ENCODE results near the gene FOS. TPM values are rescaled to one million over a fixed set of nuclear protein-coding genes. Genes with fewer than 3 reads are reported as not detected.
A peak's percentile ranks its signal among the peaks of the same experiment; 100 is the strongest.

FOS gene
- total and polyA plus RNA-seq, 12 donors, result 9.3 to 173 (median 53.2) TPM

DNA sequence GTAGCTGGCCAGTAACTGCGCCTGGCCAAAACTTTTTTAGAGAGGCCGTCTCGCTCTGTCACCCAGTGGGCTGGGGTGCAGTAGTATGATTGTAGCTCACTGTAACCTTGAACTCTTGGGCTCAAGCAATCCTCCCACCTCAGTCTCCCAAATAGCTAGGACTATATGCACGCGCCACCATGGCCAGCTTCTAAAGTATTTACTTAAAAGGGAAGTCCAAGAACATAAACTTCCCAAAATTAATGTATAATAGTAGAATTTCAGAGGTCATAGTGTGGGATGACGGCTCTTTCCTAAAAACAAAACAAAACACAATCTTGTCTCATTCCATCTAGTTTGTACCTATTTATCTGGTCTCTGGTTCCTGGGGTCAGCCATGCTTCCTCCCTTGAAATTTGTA is 42.2 kb upstream of the FOS start:
- H3K9me3 ChIP-seq, result peaks cover 0 to 6% (median 0%) of the 10 kb centered on the region in 11 donors
- no peak overlapping the region for H3K4me3 ChIP-seq
- peak overlapping the region; percentile 80 to 96 (median 86) for H3K27ac ChIP-seq
- no peak for ATAC-seq
- no peak for DNase-seq
- H3K27me3 ChIP-seq, result no peaks in the 10 kb centered on the region
- H3K36me3 ChIP-seq, result no peaks in the 10 kb centered on the region
- intact Hi-C loops (cut with DNase I), result loop anchor here in 6 of 10 donors (5.0 to 10.0 kb wide), 5 partner anchors 52 to 92 kb away; no protein-coding TSS in a partner anchor
- whole genome bisulfite sequencing, 2 donors, result 88 to 95% methylated on average over 6 of the region's 6 CpGs
- peaks cover 9 to 67% (median 34%) of the 10 kb centered on the region in 9 donors for H3K4me1 ChIP-seq
- TF ChIP-seq, protein P1, sequence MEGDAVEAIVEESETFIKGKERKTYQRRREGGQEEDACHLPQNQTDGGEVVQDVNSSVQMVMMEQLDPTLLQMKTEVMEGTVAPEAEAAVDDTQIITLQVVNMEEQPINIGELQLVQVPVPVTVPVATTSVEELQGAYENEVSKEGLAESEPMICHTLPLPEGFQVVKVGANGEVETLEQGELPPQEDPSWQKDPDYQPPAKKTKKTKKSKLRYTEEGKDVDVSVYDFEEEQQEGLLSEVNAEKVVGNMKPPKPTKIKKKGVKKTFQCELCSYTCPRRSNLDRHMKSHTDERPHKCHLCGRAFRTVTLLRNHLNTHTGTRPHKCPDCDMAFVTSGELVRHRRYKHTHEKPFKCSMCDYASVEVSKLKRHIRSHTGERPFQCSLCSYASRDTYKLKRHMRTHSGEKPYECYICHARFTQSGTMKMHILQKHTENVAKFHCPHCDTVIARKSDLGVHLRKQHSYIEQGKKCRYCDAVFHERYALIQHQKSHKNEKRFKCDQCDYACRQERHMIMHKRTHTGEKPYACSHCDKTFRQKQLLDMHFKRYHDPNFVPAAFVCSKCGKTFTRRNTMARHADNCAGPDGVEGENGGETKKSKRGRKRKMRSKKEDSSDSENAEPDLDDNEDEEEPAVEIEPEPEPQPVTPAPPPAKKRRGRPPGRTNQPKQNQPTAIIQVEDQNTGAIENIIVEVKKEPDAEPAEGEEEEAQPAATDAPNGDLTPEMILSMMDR (IDR thresholded peaks at IDR 0.05), result no peak

DNA sequence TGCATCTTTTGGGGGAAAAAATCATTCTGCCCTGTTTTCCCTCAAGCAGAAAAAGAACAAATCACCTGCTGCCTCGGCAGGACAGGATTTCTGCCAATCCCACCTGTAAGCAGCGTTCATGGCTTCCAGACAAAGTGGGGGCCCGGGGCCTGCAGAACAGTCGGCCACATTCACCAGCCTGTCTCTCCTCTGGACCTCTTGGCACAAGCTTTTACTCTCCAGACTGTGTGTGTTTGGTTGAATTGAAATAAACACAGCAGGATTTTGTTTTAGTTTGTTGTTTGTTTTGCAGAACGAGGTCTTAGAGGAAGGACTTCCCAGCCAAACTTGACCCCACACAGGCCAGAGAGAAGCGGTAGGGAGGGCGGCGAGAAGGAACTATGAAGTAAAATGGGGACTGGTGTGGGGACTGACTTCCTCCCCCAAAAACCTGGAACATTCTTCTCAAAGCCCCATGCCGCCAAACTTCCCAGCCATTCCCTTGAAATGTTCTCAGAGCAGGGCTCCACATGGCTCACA is 41.7 kb upstream of the FOS start:
- TF ChIP-seq, protein P1 (IDR thresholded peaks at IDR 0.05), result no peak
- intact Hi-C loops (cut with DNase I), result loop anchor here in 7 of 10 donors (1.0 to 10.0 kb wide), 6 partner anchors 40 to 92 kb away; no protein-coding TSS in a partner anchor
- Histone ChIP-seq H3K9me3 (peaks cover 0 to 6% (median 0%) of the 10 kb centered on the region in 11 donors), H3K27ac (peak overlapping the region; percentile 80 to 96 (median 86)), H3K4me3 (no peak overlapping the region), H3K36me3 (no peaks in the 10 kb centered on the region), H3K4me1 (peaks cover 9 to 67% (median 34%) of the 10 kb centered on the region in 9 donors), H3K27me3 (no peaks in the 10 kb centered on the region)
- WGBS, 2 donors, result 28 to 38% methylated on average over 9 of the region's 9 CpGs
- DNase-seq, result no peak
- ATAC-seq, result peak in 4 of 8 donors; percentile 2 to 20 (median 7)

DNA sequence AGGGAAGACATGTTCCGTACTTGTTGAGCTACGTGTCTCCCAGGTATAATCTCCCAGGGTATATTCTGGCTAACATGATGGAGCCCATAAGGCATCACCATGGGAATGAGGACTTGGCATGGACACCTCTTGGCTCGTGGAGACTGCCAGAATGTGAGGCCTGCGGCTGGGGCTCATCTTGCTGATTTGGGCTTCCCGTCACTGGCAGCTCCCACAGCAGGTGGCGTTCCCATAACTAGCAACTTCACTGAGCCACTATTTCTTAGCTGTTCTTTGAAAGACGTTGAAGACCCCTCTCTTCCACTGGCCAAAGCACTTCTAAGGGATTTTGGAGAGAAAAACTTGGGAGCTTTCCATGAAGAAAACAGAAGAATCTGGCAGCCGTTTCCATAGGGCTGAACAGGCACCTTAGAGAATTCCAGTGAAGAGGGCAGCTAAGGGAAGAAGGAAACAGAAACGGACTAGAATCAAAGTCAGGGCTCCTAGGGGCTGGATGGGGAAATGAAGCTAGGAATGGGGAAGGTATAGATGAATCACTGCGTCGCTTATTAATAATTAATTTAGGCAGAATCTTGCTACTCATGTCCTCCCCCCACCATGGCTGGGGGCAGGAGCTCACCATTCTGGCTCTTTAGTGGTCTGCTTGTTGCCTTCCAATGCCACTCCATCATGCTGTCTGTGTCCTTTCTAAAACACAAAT is 39.7 kb upstream of the FOS start:
- no peaks in the 10 kb centered on the region for H3K9me3 ChIP-seq
- H3K27ac ChIP-seq, result peak overlapping the region; percentile 77 to 96 (median 86)
- no peaks in the 10 kb centered on the region for H3K36me3 ChIP-seq
- H3K4me3 ChIP-seq, result no peak overlapping the region
- DNase-seq (peak in 1 of 2 donors; percentile 37), ATAC-seq (peak in 2 of 8 donors; percentile 13 to 22)
- H3K4me1 ChIP-seq, result peaks cover 9 to 63% (median 34%) of the 10 kb centered on the region in 9 donors
- H3K27me3 ChIP-seq, result no peaks in the 10 kb centered on the region
- intact Hi-C loops (cut with DNase I), result loop anchor here in 6 of 10 donors (2.0 to 10.0 kb wide), 6 partner anchors 20 to 94 kb away; no protein-coding TSS in a partner anchor
- TF ChIP-seq, protein P1 (IDR thresholded peaks at IDR 0.05), result peak in 4 of 9 donors; percentile 11 to 49 (median 42)
- 57 to 60% methylated on average over 11 of the region's 11 CpGs for WGBS, 2 donors

DNA sequence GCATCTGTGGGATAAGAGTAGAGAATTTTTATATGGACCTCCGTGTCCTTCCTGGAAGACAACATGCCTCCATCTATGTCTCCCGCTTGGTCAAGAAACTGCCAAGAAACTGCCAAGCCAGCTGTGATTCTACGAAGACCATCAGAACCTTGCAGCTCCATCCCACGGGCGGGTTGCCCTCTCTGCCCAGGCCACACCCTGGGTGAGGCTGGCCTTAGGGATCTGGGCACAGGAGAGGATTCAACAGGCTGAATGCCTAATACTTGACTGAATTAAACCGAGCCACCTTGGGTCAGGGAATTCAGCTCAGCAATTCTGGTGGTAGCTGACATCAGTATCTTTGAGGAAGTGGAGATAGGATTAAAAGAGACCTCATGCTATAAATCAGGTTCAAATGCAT is 37.8 kb upstream of the FOS start:
- no peak for ATAC-seq
- Histone ChIP-seq H3K4me1 (peaks cover 9 to 46% (median 34%) of the 10 kb centered on the region in 9 donors), H3K9me3 (no peaks in the 10 kb centered on the region), H3K36me3 (no peaks in the 10 kb centered on the region), H3K27ac (no peak overlapping the region), H3K27me3 (no peaks in the 10 kb centered on the region), H3K4me3 (no peak overlapping the region)
- TF ChIP-seq, protein P1 (IDR thresholded peaks at IDR 0.05), result no peak
- intact Hi-C loops (cut with DNase I), result loop anchor here in 1 of 10 donors (10.0 kb wide), 1 partner anchor 56 kb away; no protein-coding TSS in a partner anchor
- no peak for DNase-seq
- 95 to 96% methylated on average over 6 of the region's 6 CpGs for WGBS, 2 donors

Data from heart right ventricle (tissue), 16 donors.